H1 (cell line): Measurements from ENCODE around the gene SPRYD4.

Experiments
- CTCF ChIP-seq, 3 experiments: IDR thresholded peaks; 1 replicate in 2 of 3; 2 replicates in 1 of 3; pipeline versions ENCODE4 v1.5.1 to v1.6.1; 2011; ENCODE audit warnings: low read length in 3 of 3, mild to moderate bottlenecking in 3 of 3, inconsistent platforms in 2 of 3, low read depth in 1 of 3, moderate library complexity in 1 of 3; ENCODE audit not compliant: insufficient read depth in 1 of 3; ENCODE audit errors: control extremely low read depth in 1 of 3
- MAX ChIP-seq: IDR thresholded peaks from 2 replicates; pipeline ENCODE4 v1.6.1; 2012; ENCODE audit warnings: inconsistent platforms
- POLR2A ChIP-seq, 2 experiments: IDR thresholded peaks; 1 replicate in 1 of 2; 2 replicates in 1 of 2; pipeline ENCODE4 v1.6.1; 2011; ENCODE audit warnings: low read depth in 2 of 2, low read length in 2 of 2, mild to moderate bottlenecking in 2 of 2; ENCODE audit errors: control extremely low read depth in 1 of 2
- POLR2AphosphoS5 ChIP-seq: IDR thresholded peaks from 2 replicates; pipeline ENCODE4 v1.6.1; 2011; ENCODE audit warnings: low read depth, low read length
- RXRA ChIP-seq: IDR thresholded peaks from 2 replicates; pipeline ENCODE4 v1.6.1; 2011; ENCODE audit warnings: low read depth, mild to moderate bottlenecking, low read length, moderate library complexity; ENCODE audit not compliant: insufficient read depth
- SRF ChIP-seq: IDR thresholded peaks from 2 replicates; pipeline ENCODE4 v1.6.1; 2011; ENCODE audit warnings: mild to moderate bottlenecking, low read depth, low read length, moderate library complexity
- SUZ12 ChIP-seq: fragments of 200-600 bp; sonication (generic); IDR thresholded peaks from 2 replicates; pipeline ENCODE4 v1.6.1; 2012; ENCODE audit warnings: mild to moderate bottlenecking, inconsistent platforms, low read length, moderate library complexity, mixed read lengths
- TBP ChIP-seq: IDR thresholded peaks from 2 replicates; pipeline ENCODE4 v1.6.1; 2011; ENCODE audit warnings: low read depth, low read length, improper control_type of control experiment
- USF2 ChIP-seq: IDR thresholded peaks from 2 replicates; pipeline ENCODE4 v1.6.1; 2011; ENCODE audit warnings: low read length, improper control_type of control experiment

GRCh38 chr12:56528846-56529245, 60.5 kb downstream of the SPRYD4 start:
- TF ChIP-seq POLR2A (IDR thresholded peaks at IDR 0.05; ENCODE audit: control extremely low read depth in 1 of 2, low read depth in 2 of 2, low read length in 2 of 2) = no peak
- no peak for TF ChIP-seq POLR2AphosphoS5
- no peak for TF ChIP-seq CTCF (IDR thresholded peaks at IDR 0.05; ENCODE audit: control extremely low read depth in 1 of 3, insufficient read depth in 1 of 3, low read depth in 1 of 3, low read length in 3 of 3)
- TF ChIP-seq RXRA = no peak
- no peak for TF ChIP-seq SRF
- no peak for TF ChIP-seq USF2
- TF ChIP-seq MAX = no peak
- no peak for TF ChIP-seq SUZ12
- TF ChIP-seq TBP = no peak
